Stimulated activated CD4-positive, alpha-beta T cell treated with anti-CD3 and anti-CD28 coated beads, TNF-alpha, amount 100 ng/mL, for 4 hours (primary cell): ENCODE results near the gene TBC1D20.
"Not testable (repeated sequence)": the region's sequence is repeated elsewhere in the genome, so short reads cannot be mapped to it uniquely, and the experiment has no call there.

Experiments used
- DNase-seq, 3 experiments: peaks; one replicate each; pipeline ENCODE4 v3.0.0-alpha.2; 2020; ENCODE audit warnings: low read depth in 3 of 3

TBC1D20 gene

GRCh38 chr20:476561-477249 lies 14.4 kb upstream of the TBC1D20 start:
- DNase-seq = not testable (repeated sequence)

GRCh38 chr20:475463-476357 lies 13.4 kb upstream of the TBC1D20 start:
- DNase-seq = no peak

- no peak for DNase-seq
Observed at GRCh38 chr20:474581-474980, 12.2 kb upstream of the TBC1D20 start.

- no peak for DNase-seq
Observed at GRCh38 chr20:472889-473292, 10.6 kb upstream of the TBC1D20 start.

- DNase-seq = no peak
Observed at GRCh38 chr20:472137-472846, 10.0 kb upstream of the TBC1D20 start.

- DNase-seq = no peak
Observed at GRCh38 chr20:469746-470490, 7.6 kb upstream of the TBC1D20 start.

GRCh38 chr20:467755-468154 lies 5.4 kb upstream of the TBC1D20 start:
- no peak for DNase-seq

- DNase-seq = peak; percentile 10 to 38 (median 18)
Observed at GRCh38 chr20:461254-462198, 807 bp downstream of the TBC1D20 start.

- no peak for DNase-seq
Observed at GRCh38 chr20:460707-461106, 1.6 kb downstream of the TBC1D20 start.

- no peak for DNase-seq
Observed at GRCh38 chr20:460180-460579, 2.2 kb downstream of the TBC1D20 start.

- DNase-seq = no peak
Observed at GRCh38 chr20:458776-459175, 3.6 kb downstream of the TBC1D20 start.

GRCh38 chr20:454951-455350 lies 7.4 kb downstream of the TBC1D20 start:
- DNase-seq = no peak

- not testable (repeated sequence) for DNase-seq
Observed at GRCh38 chr20:452021-452420, 10.3 kb downstream of the TBC1D20 start.

- DNase-seq = no peak
Observed at GRCh38 chr20:445514-446336, 16.6 kb downstream of the TBC1D20 start.

- DNase-seq = no peak
Observed at GRCh38 chr20:444862-445426, 17.4 kb downstream of the TBC1D20 start.

GRCh38 chr20:444117-444516 lies 18.2 kb downstream of the TBC1D20 start:
- no peak for DNase-seq

GRCh38 chr20:443223-443775 lies 19.0 kb downstream of the TBC1D20 start:
- no peak for DNase-seq

GRCh38 chr20:440636-441035 lies 21.7 kb downstream of the TBC1D20 start:
- DNase-seq = no peak

GRCh38 chr20:440148-440547 lies 22.2 kb downstream of the TBC1D20 start:
- DNase-seq = no peak
